HepG2 (cell line): ENCODE data around the gene PIR. TPM values are rescaled to one million over a fixed set of nuclear protein-coding genes. Genes with fewer than 3 reads are reported as not detected.

Source experiments
- BATF2 ChIP-seq: sonication (generic); formaldehyde crosslinking; IDR thresholded peaks from 2 replicates; pipeline ENCODE4 v1.8.0; 2022; ENCODE audit warnings: mild to moderate bottlenecking, missing genetic modification reagents, moderate library complexity
- EEA1 ChIP-seq: sonication (generic); formaldehyde crosslinking; IDR thresholded peaks from 2 replicates; pipeline ENCODE4 v1.5.1; 2020; ENCODE audit warnings: mild to moderate bottlenecking, missing genetic modification reagents, borderline replicate concordance
- ETV6 ChIP-seq: sonication (generic); formaldehyde crosslinking; conservative IDR thresholded peaks from 2 replicates; pipeline ENCODE4 v1.4.0; 2020; ENCODE audit warnings: missing genetic modification reagents
- FOSL1 ChIP-seq: sonication (generic); formaldehyde crosslinking; IDR thresholded peaks from 2 replicates; pipeline ENCODE4 v1.9.0; 2021; ENCODE audit warnings: missing genetic modification reagents, borderline replicate concordance
- HOXA5 ChIP-seq: sonication (generic); formaldehyde crosslinking; IDR thresholded peaks from 2 replicates; pipeline ENCODE4 v1.4.0; 2020; ENCODE audit warnings: missing genetic modification reagents
- MAFG ChIP-seq: sonication (generic); formaldehyde crosslinking; IDR thresholded peaks from 2 replicates; pipeline ENCODE4 v1.5.1; 2020; ENCODE audit warnings: mild to moderate bottlenecking, missing genetic modification reagents
- MTA3 ChIP-seq: sonication (generic); formaldehyde crosslinking; IDR thresholded peaks from 2 replicates; pipeline ENCODE4 v1.4.0; 2020; ENCODE audit warnings: missing genetic modification reagents
- NFIB ChIP-seq: sonication (generic); formaldehyde crosslinking; IDR thresholded peaks from 2 replicates; pipeline ENCODE4 v1.9.0; 2021; ENCODE audit warnings: missing genetic modification reagents, mild to moderate bottlenecking, borderline replicate concordance
- PRDM4 ChIP-seq: sonication (generic); formaldehyde crosslinking; IDR thresholded peaks from 2 replicates; pipeline ENCODE4 v1.9.0; 2021; ENCODE audit warnings: missing genetic modification reagents, borderline replicate concordance
- RXRB ChIP-seq: IDR thresholded peaks from 2 replicates; pipeline ENCODE4 v1.6.1; 2016; ENCODE audit warnings: borderline replicate concordance, missing genetic modification reagents, missing compliant biosample characterization
- SAP130 ChIP-seq: IDR thresholded peaks from 2 replicates; pipeline ENCODE4 v1.6.1; 2016; ENCODE audit warnings: low read depth
- WIZ ChIP-seq: sonication (generic); formaldehyde crosslinking; IDR thresholded peaks from 2 replicates; pipeline ENCODE4 v1.5.1; 2020; ENCODE audit warnings: mild to moderate bottlenecking, missing genetic modification reagents
- ZFP91 ChIP-seq: sonication (generic); formaldehyde crosslinking; IDR thresholded peaks from 2 replicates; pipeline ENCODE4 v1.9.0; 2022; ENCODE audit warnings: missing genetic modification reagents, mild to moderate bottlenecking, borderline replicate concordance
- ZHX2 ChIP-seq, 2 experiments: sonication (generic) in 1 of 2; formaldehyde crosslinking in 1 of 2; IDR thresholded peaks; 2 replicates each; pipeline versions ENCODE4 v1.6.1 to v1.9.0; 2014 to 2022; ENCODE audit warnings: antibody characterized with exemption in 1 of 2, borderline replicate concordance in 1 of 2, inconsistent platforms in 1 of 2, low read depth in 1 of 2, missing genetic modification reagents in 1 of 2
- ZMAT5 ChIP-seq: sonication (generic); formaldehyde crosslinking; IDR thresholded peaks from 2 replicates; pipeline ENCODE4 v1.5.0; 2020; ENCODE audit warnings: mild to moderate bottlenecking, low read depth, missing genetic modification reagents, borderline replicate concordance
- ZNF431 ChIP-seq: sonication (generic); formaldehyde crosslinking; IDR thresholded peaks from 2 replicates; pipeline ENCODE4 v1.9.0; 2022; ENCODE audit warnings: missing genetic modification reagents, low read depth, mild to moderate bottlenecking, borderline replicate concordance
- ZNF878 ChIP-seq: sonication (generic); formaldehyde crosslinking; IDR thresholded peaks from 2 replicates; pipeline ENCODE4 v1.8.1; 2023; ENCODE audit warnings: mild to moderate bottlenecking, missing genetic modification reagents, moderate library complexity
- polyA plus RNA-seq, 8 experiments: library from polyadenylated mRNA; depleted of rRNA in 3 of 8; stranded (reverse) in 7 of 8; unstranded in 1 of 8; fragments of >200 nt; fragmentation: Illumina TruSeq in 4 of 8; extraction: Trizol in 4 of 8; gene quantifications; 2 replicates each; pipeline versions ENCODE4 v1.2.1 to v1.2.3, GENCODE V29; 2011 to 2016; ENCODE audit warnings: low read depth in 4 of 8, missing spikeins in 1 of 8, mixed read lengths in 1 of 8; ENCODE audit not compliant: insufficient read depth in 1 of 8
- total RNA-seq, 5 experiments: library from RNA; depleted of rRNA; stranded (reverse); fragments of >200 nt; fragmentation: Illumina TruSeq; extraction: Trizol; gene quantifications; 2 replicates each; pipeline ENCODE4 v1.2.3, GENCODE V29; 2016; ENCODE audit warnings: low read depth in 1 of 5

The PIR gene
- total and polyA plus RNA-seq, 2 of the 13 experiments (the other 11 are each of a cell fraction or from before 2014, with no cell fraction given) = 12.2 to 38.0 TPM

GRCh38 chrX:15493118-15493962 lies at the start of gene PIR (continued):
- no peak for TF ChIP-seq ZHX2 (IDR thresholded peaks at IDR 0.05; ENCODE audit: low read depth)
- TF ChIP-seq ZHX2 (CRISPR knock-in tag; IDR thresholded peaks at IDR 0.05; ENCODE audit: borderline replicate concordance) = no peak
- peak; percentile 96 for TF ChIP-seq MAFG (CRISPR knock-in tag)
- TF ChIP-seq WIZ (CRISPR knock-in tag) = no peak
- no peak for TF ChIP-seq MTA3 (CRISPR knock-in tag)
- peak; percentile 65 for TF ChIP-seq SAP130 (CRISPR knock-in tag)
- no peak for TF ChIP-seq HOXA5
- no peak for TF ChIP-seq EEA1
- no peak for TF ChIP-seq ETV6
- no peak for TF ChIP-seq RXRB (CRISPR knock-in tag)
- peak; percentile 61; the same call in 1 of the 2 replicates for TF ChIP-seq ZFP91 (CRISPR knock-in tag)
- TF ChIP-seq BATF2 = no peak
- TF ChIP-seq ZNF878 (CRISPR knock-in tag) = no peak
- 0 out of 2 replicates have a peak, but pooled peaks have one; percentile 26 for TF ChIP-seq ZNF431 (CRISPR knock-in tag)
- TF ChIP-seq NFIB (CRISPR knock-in tag) = no peak
- no peak for TF ChIP-seq ZMAT5 (CRISPR knock-in tag)
- TF ChIP-seq FOSL1 (CRISPR knock-in tag) = no peak
- TF ChIP-seq PRDM4 (CRISPR knock-in tag) = no peak
